Stimulated activated CD4-positive, alpha-beta T cell treated with anti-CD3 and anti-CD28 coated beads, Interleukin-4, amount 100 ng/mL, for 24 hours (primary cell): ENCODE measurements around the gene COX19.

ENCODE experiments used
- DNase-seq: peaks from one replicate; pipeline ENCODE4 v3.0.0-alpha.2; 2020

COX19 gene

DNA sequence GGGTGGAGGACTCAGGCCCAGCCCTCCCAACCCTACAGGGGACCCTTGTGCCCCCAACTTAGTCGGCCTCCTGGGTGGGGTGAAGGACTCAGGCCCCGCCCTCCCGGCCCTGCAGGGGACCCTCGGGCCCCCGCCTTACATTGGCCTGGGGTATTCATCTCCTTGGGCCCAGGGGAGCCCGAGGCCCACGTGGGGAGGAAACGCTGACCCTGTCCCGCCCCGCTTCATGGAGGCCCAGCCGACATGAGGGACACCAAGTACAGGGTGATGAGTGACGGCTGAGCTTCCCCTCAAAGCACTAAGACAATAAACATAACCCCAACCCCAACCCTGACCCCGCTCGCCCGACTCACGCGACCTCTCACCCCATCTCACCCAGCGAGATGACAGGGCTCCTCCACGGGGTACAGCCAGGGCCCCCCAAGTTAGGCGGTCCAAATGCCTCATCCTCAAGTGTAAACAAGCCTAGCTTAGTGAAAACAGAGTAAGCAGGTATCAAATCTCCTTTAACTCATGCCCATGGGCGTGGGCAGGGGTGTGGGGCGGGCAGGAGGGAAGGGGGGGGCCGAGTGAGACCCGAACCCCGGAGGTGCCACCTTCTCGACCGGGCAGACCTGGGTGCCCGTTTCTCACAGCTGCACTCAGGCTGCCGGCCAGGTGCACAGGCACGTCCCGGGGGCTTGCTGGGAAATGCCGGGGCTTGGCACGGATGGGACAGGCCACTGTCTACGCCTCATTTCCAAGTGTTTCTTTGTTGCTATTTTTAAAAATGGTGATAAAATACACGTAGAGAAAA lies 15.8 kb upstream of the COX19 start:
- DNase-seq = no peak

DNA sequence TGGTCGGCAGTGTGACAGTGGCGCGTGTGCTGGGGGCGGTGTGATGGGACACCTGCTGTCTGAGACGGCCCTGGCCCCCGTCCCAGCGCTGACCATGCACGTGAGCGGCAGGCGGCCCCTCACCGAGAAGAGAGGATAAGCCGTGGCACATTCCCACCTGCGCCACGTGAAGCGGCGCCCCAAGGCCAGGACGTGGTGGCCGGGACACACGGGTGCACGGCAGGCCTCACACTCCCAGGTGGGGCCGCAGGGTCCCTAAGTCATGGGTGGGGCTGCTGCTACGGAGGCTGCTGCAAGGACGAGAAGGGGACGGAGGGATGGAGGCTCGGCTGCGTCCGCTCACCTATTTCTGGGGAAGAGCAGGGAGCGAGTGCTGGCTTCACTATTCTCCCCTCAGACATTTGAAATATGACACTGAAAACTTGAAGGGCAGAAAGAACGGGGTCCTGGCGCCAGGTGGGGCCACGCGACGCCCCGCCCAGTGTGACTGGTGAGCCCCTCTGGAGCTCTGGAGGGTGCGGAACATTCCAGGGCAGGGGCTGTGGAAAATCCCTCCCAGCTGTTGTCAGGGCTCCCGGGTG lies 15.1 kb upstream of the COX19 start:
- DNase-seq = no peak

DNA sequence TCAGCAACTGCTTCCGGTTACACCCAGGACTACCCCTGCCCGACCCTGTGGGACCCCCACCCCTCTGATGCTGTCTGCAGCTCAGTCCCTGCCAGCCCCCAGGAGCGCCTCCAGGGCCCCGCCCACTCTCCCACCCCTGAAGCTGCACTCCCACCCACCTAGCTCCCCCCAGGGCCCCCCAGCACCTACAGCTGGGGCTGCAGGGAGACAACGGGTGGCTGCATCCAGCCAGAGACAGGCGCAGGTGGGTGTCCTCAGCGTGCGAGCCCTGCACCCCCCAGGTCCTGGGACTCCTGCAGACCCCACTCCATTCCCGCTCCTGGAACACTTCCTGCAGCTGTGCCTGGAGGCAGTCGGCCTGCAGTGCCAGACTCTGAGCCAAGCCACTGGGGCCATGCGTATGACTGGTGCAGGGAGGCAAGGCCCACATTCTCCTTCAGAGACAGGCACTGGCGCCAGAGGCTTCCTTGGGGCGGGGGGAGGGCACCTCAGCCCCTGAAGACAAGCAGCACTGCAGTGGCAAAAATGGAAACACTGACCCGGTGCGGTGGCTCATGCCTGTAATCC lies 13.7 kb upstream of the COX19 start:
- no peak for DNase-seq

DNA sequence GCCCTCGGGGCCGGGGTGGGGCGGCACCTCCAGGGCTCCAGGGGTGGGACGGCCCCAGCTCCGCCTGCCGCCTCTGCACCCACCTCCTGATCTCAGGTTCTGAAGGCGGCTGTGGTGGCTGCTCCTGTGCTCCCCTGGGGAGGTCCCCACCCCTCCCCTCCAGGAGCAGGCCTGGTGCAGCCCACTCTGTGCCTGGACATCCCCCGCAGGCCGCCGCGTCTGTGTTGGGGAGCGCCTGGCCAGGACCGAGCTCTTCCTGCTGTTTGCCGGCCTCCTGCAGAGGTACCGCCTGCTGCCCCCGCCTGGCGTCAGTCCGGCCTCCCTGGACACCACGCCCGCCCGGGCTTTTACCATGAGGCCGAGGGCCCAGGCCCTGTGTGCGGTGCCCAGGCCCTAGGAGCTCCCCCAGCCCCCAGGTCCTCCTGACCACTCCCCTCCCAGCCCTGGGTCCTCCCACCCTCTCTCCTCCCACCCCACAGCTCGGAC lies 13.1 kb upstream of the COX19 start:
- DNase-seq = no peak

DNA sequence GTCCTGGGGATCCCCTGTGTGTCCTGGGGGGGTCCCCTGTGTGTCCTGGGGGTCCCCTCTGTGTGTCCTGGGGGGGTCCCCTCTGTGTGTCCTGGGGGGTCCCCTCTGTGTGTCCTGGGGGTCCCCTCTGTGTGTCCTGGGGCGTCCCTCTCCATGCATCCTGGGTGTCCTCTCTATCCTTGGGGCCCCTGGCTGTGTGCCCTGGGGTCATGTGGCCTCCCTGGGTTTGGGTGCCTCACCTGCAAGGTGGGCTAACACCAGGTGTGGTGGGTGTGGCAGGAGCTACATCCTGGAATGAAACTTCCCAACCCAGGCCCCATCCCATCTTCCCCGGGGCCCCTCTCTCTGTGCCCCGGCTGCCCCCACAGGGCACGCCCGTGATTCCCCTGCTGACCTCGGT lies 12.6 kb upstream of the COX19 start:
- DNase-seq = no peak

DNA sequence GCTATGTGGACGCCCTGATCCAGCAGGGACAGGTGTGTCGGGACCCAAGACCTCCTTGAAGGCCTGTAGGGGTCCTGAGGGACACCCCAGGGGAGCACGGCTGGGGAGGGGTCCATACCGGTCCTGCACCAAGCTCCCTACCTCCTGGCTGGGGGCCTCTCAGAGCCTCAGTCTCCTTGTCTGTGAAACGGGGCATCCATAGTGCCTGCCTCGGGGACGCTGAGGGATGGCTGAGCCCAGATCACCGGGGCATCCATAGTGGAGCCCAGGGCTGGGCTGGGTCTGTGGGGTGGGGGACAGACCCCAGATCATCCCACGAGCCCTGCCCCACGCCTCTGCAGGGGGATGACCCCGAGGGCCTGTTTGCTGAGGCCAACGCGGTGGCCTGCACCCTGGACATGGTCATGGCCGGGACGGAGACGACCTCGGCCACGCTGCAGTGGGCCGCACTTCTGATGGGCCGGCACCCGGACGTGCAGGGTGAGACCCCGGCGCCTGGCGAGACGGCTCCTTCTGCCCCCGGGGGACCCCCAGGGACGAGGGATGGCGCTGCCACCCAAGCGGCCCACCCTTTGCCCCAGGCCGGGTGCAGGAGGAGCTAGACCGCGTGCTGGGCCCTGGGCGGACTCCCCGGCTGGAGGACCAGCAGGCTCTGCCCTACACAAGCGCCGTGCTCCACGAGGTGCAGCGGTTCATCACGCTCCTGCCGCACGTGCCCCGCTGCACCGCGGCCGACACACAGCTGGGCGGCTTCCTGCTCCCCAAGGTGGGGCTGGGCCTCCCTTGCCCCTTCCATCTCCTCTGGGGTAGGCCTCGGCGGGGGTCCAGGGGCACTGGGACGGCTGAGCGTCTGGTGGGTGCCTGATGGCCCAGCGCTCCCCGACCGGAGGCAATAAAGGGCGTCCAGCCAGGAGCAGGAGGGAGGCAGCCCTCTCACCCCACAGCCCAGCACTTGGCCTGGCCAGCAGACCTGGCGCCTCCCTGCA lies 11.7 kb upstream of the COX19 start:
- DNase-seq = no peak

DNA sequence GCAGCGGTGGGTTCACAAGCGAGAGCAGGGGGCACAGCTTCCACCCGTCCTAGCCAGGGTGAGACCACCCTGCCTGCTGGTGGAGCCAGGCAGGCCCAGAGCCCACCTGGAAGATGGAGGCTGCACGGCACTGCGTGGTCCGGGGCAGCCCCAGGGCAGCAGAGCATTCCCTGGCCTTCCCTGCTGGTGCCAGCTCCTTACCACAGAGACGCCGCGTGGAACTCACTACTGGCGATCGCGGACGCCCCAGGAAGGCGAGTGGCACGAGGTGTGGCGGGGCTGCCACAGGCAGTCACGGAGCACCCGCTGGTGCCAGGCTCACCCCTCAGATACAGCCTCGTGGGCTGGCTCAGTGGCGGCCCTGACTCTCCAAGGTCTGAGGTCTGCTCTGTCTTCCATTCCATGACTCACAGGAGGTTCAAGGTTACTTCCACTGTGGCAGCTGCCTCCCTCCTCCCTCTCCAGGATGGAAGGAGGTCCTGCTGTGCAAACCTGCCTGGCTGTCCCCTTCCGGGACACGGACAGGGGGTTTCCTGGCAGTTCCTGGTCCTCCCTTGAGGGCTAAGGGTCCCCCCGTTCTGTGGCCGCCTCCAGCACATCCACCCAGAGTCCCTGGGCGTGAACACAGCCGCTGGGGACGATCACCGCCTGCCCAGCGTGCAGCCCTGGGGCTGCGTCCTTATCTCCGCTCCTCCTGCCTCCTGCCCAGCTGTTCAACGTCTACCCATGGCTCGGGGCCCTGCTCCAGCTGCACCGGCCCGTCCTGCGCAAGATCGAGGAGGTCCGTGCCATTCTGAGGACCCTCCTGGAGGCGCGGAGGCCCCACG lies 10.8 kb upstream of the COX19 start:
- no peak for DNase-seq

DNA sequence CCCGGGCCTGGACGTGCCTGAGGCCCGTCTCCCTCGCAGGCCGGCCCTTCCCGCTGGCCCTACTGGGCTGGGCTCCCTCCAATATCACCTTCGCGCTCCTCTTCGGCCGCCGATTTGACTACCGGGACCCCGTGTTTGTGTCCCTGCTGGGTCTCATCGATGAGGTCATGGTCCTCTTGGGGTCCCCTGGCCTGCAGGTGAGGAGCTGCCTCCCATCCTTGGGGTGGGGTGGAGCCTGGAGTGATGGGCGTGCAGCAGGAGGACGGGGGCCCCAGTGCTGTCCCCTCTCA lies 9.7 kb upstream of the COX19 start:
- DNase-seq = no peak

DNA sequence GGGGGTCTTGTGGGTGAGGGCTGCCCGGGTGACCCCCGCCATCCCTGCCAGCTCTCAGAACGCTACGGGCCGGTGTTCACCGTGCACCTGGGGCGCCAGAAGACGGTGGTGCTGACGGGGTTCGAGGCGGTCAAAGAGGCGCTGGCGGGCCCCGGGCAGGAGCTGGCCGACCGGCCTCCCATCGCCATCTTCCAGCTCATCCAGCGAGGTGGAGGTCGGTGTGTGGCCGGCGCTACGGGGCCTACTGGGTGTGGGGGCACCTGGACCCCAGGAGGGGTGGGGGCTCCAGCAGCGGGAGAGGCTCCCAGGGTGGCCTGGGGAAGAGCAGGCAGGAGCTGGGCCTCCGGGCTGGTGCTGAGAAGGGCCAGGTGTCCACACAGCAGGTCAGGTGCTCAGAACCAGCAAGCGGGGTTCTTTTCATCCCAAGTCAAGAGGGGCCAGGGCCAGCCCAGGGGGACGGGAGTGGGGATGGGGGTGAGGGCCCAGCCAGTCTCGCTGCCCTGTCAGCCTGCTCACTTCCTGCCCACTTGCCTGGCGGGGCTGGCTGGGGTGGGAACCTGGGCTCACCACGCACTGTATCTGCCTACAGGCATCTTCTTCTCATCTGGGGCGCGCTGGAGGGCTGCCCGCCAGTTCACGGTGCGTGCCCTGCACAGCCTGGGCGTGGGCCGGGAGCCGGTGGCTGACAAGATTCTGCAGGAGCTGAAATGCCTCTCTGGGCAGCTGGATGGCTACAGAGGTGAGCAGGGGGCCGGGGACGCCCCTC lies 9.2 kb upstream of the COX19 start:
- no peak for DNase-seq

DNA sequence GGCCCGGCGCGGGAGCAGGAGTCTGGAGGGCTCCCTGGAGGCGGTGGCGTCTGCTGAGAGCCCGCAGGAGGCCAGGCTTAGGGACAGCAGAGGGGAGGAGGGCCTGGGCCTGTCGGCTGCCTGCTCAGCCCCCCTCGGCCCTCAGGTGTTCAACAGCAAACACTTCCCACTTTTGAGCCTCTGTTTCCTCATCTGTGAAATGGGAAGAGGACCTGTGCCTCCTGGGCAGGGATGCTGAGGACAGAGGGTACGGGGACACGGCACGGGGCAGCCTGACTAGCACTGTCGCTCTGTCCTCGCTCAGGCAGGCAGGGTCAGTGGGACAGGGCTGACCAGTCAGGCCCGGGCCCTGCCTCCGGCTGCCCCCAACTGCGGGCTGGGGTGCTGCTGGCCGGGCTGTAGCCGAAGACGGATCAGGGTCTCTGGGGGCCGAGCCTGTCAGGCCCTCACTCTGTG lies 8.3 kb upstream of the COX19 start:
- DNase-seq = no peak

DNA sequence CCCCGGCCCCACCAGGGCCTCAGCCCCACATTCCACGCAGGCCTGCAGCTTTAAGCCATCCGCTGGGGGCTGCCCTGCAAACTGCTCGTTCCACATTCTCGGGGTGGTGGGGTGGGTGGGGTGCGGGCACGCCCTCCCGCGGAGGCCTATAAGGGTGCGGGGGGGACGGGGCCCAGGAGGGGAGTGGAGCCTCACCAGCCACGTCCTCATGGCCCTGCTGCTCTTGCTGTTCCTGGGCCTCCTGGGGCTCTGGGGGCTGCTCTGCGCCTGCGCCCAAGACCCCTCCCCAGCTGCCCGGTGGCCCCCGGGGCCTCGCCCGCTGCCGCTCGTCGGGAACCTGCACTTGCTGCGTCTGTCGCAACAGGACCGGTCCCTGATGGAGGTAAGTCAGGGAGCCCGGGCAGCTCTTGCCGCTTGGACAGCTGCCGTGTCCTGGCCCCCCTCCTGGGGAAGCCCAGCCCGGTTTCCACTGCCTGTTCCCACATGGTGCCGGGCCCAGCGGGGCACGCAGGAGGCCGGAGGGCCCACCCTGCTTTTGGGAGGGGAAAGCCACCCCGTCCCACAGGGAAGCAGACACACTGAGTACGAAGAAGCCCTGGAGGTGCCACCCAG lies 7.8 kb upstream of the COX19 start, which contains the start of gene CYP2W1:
Gene CYP2W1, plus strand, starts transcription at position 178 of the 612 bp plus-strand sequence. Its CDS starts 31 bp downstream, at position 209.
- no peak for DNase-seq

DNA sequence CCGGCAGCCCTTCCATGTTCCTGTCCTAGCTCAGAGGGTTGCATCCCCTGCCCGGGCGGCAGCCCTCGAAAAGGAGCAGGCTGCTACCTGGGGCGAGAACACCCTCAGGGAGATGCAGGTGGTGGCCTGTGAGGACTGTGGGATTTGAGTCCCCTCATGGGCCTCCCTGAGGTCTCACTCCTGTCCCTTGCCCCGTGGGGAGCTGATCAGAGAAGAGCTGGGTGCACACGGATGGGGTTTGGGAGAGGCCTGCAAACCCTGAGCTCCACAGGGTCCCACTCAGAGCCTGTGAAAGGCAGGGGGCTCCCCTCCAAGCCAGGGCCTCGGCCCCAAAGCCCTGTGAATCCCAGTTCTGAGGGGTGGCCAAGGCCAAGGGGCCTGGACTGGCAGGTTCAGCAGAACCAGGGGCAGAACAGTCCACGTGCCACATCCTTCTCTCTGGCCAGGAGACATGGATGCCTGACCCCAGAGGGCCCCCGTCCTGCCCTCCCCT lies 7.2 kb upstream of the COX19 start:
- no peak for DNase-seq

DNA sequence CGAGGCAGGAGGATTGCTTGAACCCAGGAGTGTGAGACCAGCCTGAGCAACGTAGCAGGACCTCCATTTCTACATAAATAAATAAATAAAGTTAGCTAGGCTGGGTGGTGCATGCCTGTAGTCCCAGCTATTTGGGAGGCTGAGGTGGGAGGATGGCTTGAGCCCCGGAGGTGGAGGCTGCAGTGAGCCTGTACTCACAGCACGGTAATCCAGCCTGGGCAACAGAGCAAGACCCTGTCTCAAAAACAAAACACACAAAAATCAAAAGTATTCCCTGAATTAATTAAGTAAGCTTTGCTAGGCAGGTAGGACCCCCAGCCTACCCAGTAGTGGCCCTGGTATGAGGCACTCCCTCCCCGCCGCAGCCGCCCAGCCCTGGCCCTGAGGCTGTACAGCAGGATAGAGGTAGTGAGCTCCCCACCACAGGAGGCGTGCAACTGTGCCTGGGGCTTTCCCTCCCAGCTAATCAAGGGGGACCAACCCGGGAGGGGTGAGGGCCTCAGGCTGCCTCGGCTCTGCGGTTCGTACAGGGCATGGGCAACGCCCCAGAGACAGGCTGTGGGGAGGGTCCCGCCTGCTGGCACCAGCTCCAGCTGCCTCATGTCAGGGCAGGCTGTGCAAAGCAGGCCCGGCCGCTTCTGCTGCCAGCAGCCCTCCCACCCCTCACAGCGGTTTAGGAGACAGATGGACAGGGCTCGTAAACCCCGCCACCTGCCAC lies 6.6 kb upstream of the COX19 start:
- DNase-seq = no peak

DNA sequence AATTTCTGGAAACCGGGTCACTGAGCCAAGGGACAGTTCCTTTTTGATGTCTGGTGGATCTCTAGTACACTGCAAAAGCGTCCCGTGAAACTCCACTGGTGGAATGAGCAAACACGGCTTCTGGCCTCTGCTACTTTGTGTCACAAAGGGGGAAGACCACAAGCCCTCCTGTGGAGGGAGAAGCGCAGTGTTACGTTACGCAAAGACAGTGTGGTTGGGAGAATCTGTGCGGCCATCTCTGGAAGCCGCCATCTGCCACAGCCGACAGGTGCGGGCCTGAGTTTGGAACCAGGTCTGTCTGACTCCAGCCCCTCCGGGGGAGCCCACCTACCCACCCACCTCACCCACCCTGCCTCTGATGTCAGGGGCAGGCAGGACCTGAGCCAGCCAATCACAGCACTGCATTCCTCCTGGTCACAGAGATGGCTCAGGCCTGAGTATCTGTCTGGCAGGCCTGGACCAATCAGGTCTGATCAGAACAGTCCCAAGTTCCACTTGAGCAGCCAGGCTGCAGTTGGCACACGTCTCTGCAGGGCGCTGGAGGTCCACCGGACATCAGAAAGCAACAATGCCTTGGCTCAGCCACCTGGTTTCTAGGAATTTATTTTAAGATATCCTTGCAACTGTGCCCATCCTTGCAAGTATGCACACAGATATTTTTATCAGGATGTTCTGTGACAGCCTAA lies 4.7 kb upstream of the COX19 start:
- no peak for DNase-seq

DNA sequence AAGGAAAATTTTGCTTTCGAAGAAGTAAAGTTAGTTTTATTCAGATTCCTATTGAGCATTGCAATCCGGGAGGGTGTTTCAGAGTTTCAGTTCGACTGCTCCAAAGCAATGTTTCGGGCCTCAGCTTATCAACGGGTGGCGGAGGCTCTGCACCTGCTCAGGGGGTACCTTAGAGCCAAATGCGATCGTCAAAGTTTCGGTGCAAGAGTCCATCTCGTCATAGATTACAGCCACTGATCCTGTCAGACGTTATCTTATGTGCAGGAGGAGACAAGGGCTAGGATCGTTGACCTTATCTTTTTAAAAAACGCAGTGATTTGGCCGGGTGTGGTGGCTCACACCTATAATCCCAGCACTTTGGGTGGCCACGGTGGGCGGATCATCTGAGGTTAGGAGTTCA lies 3.8 kb upstream of the COX19 start:
- DNase-seq = no peak

DNA sequence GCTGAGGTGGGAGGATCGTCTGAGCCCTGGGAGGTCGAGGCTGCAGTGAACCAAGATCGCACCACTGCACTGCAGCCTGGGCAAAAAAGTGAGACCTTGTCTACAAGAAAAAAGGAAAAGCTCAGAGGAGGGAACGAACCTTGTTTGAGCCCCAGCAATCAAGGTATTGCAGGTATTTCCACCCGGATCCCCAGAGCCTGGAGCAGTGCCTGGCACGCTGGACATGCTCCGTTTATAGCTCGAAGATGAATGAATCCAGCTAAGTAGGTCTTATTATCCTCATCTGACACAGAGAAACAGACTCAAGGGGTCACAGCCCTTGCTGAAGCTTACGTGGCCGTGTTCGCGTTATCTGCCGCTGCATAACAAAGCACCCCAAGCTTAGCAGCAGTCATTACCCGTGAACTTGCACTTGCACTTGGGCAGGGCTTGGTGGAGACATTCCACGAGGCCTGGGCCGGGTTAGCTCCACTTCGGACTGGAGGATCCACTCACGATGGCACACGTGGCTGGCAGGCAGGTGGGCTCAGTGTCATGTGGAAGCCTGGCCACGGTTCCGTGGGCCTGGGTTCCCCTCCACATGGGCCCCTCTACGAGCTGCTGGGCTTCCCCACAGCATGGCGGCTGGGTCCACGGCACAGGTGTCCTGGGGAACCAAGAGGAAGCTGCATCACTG lies 3.2 kb upstream of the COX19 start:
- no peak for DNase-seq

DNA sequence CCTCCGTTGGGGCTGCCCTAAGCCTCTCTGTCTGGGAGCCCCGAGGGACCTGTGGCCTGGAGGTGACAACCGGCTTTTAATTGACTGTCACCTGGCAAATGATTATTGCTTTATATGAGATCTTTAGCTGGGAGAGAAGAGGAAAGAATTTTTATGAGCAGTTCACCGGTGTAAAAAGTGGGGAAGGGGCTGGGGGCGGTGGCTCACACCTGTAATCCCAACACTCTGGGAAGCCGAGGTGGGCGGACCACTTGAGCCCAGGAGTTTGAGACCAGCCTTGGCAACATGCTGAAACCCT lies 2.6 kb upstream of the COX19 start:
- DNase-seq = no peak

DNA sequence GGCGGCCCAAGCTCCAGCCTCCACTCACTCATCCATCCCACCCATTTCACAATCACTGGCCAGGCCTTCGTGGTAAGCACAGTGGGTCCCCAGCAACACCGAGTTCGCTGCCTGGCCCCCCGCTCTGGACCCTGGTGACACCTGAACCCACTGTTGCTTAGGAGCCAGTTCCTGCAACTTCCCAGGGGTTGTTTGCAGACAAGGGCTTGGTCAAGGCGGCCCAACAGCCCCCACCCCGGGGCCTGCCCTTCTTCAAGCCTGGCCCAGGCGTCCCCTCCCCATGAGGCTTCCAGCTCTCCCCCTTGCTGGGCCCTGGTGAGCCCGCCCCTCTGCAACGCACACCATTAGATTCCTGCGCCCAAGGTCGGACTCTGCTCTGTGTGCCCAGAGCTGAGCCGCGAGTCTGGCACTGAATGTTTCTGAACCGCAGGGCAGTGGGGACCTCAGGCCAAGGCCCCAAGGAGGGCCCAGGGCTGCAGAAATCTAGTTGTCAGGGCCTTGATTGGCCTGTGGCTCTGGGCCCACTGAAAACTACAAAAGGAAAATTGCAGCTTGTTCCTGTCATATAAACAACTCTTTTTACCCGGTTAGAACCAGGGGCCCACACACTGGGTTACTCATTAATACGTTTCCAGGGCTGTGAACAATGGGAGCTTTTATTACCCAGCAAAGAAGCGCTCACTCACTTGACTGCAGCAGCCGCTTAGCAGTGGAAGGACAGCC lies 2.1 kb upstream of the COX19 start:
- no peak for DNase-seq
